ENCODE data around the gene ARHGAP28.
"Not testable (repeated sequence)": the region's sequence is repeated elsewhere in the genome, so short reads cannot be mapped to it uniquely, and the experiment has no call there.

The ARHGAP28 gene

GRCh38 chr18:6835345-6835744 is 105.8 kb downstream of the ARHGAP28 start:
- DNase-seq (ENCODE audit: low read depth): no peak
- TF ChIP-seq CTCF (IDR thresholded peaks at IDR 0.05; ENCODE audit: low read depth, low read length, missing control alignments): no peak
- H3K4me3 ChIP-seq (ENCODE audit: low read depth, low read length): no peak overlapping the region
- in situ Hi-C loops (cut with HindIII; ENCODE audit: low sequenced_read_pairs): no loop called here

DNA sequence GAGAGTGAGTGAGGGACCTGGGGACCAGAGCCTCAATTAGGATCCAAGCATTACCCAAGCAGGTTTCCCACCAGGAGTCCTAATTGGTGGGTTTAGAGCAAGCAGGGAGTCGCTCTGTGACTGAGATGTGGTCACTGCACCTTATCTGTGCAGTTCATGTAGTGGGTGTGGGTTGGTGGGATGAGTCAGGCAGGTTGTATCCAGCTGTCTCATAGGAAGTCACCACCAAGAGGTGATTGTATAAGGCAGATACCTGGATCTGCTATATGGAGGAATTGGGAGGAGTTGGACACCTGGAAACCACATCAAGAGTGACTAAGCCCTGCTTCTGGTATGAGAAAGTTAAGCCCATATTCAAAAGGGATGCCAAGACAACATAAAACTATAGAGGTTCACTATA is 106.8 kb downstream of the ARHGAP28 start:
- TF ChIP-seq CTCF (IDR thresholded peaks at IDR 0.05; ENCODE audit: low read depth, low read length, missing control alignments): no peak
- no peak overlapping the region for H3K4me3 ChIP-seq (ENCODE audit: low read depth, low read length)
- no peak for DNase-seq (ENCODE audit: low read depth)
- in situ Hi-C loops (cut with HindIII; ENCODE audit: low sequenced_read_pairs): no loop called here

DNA sequence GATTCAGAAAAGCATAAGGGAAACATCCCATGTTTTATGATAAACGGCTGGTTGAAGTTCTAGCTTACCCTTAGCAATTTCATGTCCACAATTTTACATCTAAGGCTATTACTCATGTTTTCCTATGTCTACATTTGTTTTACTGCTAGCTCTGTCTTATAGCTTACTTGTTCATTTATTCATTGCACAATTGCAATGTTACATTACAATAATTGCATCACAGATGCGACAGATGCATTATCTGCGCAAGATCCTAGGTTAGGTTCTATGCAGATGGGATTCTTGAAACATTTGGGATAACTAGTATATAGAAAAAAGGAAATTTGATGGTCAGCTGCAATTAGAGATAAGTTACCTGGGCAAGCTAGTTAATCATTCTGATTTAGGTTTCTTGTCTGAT is 108.4 kb downstream of the ARHGAP28 start:
- in situ Hi-C loops (cut with HindIII; ENCODE audit: low sequenced_read_pairs): no loop called here
- no peak for DNase-seq (ENCODE audit: low read depth)
- no peak overlapping the region for H3K4me3 ChIP-seq (ENCODE audit: low read depth, low read length)
- no peak for TF ChIP-seq CTCF (IDR thresholded peaks at IDR 0.05; ENCODE audit: low read depth, low read length, missing control alignments)

DNA sequence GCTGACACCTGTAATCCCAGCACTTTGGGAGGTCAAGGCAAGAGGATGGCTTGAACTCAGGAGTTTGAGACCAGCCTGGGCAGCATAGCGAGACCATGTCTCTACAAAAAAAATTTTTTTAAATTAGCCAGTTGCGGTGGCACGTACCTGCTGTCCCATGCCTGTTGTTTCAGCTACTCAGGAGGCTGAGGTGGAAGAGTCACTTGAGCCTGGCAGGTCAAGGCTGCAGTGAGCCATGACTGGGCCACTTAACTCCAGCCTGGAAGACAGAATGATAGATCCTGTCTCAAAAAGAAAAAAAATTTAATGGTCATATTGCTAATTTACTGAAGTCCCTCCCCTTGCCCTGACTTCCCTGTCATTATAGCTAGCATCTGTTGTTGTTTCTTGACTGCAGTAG is 112.6 kb downstream of the ARHGAP28 start:
- DNase-seq (ENCODE audit: low read depth): no peak
- no peak overlapping the region for H3K4me3 ChIP-seq (ENCODE audit: low read depth, low read length)
- no peak for TF ChIP-seq CTCF (IDR thresholded peaks at IDR 0.05; ENCODE audit: low read depth, low read length, missing control alignments)
- in situ Hi-C loops (cut with HindIII; ENCODE audit: low sequenced_read_pairs): no loop called here

DNA sequence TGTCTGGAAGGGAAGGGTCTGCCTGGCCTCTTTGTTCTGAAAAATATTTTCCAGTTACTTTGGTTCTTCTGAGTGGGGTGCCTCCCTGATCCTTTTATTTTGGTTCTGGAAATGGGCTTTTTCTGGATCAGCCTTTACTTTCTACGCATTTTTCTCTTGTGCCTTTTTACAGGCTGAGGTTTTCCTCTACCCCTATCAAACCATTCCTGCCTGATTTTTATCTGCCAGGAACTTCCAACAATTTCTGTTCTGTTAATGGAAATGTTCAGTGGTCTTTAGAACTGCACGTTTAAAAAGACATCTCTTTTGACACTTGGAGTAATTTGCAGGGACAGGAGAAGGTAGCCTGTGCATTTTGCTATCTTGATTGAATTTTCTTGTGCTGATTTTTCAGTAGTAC is 113.8 kb downstream of the ARHGAP28 start:
- DNase-seq (ENCODE audit: low read depth): no peak
- TF ChIP-seq CTCF (IDR thresholded peaks at IDR 0.05; ENCODE audit: low read depth, low read length, missing control alignments): no peak
- in situ Hi-C loops (cut with HindIII; ENCODE audit: low sequenced_read_pairs): no loop called here
- H3K4me3 ChIP-seq (ENCODE audit: low read depth, low read length): no peak overlapping the region

DNA sequence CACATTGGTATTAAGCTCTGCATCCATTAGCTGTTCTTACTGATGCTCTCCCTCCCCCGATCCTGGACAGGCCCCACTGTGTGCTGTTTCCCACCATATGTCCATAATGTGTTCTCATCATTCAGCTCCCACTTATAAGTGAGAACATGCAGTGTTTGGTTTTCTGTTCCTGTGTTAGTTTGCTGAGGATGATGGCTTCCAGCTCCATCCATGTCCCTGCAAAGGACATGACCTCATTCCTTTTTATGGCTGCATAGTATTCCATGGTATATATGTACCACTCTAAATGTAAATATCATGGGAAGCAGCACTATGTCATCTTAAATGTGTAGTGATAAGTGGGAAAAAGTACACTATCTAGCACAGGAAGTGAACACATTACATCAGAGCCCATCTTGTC is 116.0 kb downstream of the ARHGAP28 start:
- H3K4me3 ChIP-seq (ENCODE audit: low read depth, low read length); DNase-seq (ENCODE audit: low read depth); in situ Hi-C loops (cut with HindIII; ENCODE audit: low sequenced_read_pairs): not testable (repeated sequence)

DNA sequence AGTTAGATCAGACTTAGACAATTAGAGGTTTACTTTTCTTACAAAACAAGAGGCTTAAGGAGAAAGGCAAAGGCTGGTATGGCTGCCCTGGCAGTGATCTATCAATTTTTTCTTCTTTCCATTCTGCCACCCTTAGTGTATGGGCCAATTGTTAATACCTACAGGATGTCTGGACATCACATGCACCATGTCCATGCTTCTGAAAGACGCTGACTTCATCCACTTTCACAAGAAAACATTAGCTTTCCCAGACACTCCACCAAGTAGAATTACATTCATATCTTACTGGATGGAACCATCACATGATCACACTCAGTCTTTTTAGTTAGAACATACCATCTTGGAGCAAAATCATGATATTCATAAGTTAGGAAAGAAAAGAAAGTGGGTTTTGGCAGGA is 120.9 kb downstream of the ARHGAP28 start:
- in situ Hi-C loops (cut with HindIII; ENCODE audit: low sequenced_read_pairs): no loop called here
- TF ChIP-seq CTCF (IDR thresholded peaks at IDR 0.05; ENCODE audit: low read depth, low read length, missing control alignments): no peak
- H3K4me3 ChIP-seq (ENCODE audit: low read depth, low read length): no peak overlapping the region
- no peak for DNase-seq (ENCODE audit: low read depth)

Data from astrocyte of the cerebellum (primary cell).